Measurements from ENCODE around the gene DPCD.

The DPCD gene

DNA sequence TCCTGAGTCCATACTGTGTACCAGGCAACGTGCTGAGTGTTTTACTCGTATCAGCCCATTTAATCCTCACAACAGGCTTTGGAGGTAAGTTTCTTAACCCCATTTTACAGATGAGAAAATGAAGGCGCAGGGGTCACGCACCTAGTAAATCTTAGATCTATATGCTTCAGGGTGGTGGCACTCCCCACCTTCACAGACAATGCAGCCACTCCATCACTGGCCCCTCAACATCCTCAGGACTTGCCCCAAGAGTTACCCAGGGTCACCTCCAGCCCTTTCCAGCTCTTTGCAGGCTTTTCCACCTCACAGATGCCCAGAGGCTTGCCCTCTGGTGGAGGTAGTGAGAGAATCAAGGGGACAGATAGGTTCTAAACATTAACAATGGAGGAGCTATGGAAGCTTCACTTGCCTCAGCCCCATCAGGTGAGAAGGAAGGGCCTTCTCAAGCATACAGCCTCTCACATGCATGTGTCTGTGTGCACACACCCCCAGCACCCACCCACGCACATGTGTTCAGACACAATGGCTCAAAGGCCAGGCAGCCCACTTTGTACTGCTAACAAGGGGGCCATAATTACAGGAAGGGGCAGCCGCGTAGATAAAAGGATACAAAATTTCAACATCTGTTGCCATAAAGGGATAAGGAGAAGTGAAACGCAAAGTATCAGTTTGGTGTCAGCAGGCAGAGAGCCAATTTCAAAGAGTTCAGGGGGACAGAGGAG is 29.1 kb downstream of the DPCD start:
- Histone ChIP-seq H3K4me1 (ENCODE audit: control insufficient read depth in 2 of 2, insufficient read depth in 1 of 2, low read depth in 1 of 2, low read length in 2 of 2) (peaks cover 10 to 51% of the 10 kb centered on the region in 2 donors), H3K23ac (ENCODE audit: low read depth, low read length, poor library complexity) (no peak overlapping the region), H4K91ac (ENCODE audit: low read depth, low read length, poor library complexity) (no peak overlapping the region), H3K27ac (replicated peaks; ENCODE audit: low read length) (no peak overlapping the region), H3K9ac (ENCODE audit: low read depth, low read length, poor library complexity) (no peak overlapping the region), H3K9me3 (replicated peaks in 1 of 2; ENCODE audit: control insufficient read depth in 2 of 2, insufficient read depth in 1 of 2, low read depth in 1 of 2, low read length in 2 of 2) (no peaks in the 10 kb centered on the region), H3K79me1 (ENCODE audit: low read depth, low read length) (no peaks in the 10 kb centered on the region), H2AK5ac (ENCODE audit: low read depth, low read length) (peak overlapping the region; percentile 9), H3K14ac (ENCODE audit: low read length) (no peak overlapping the region), H4K8ac (ENCODE audit: low read depth, low read length) (no peak overlapping the region), H2BK15ac (ENCODE audit: low read length) (no peak overlapping the region), H2BK120ac (ENCODE audit: low read depth, low read length) (no peak overlapping the region), H3K4me2 (ENCODE audit: insufficient read depth, low read length, poor library complexity, severe bottlenecking) (no peak overlapping the region), H3K36me3 (replicated peaks in 1 of 2; ENCODE audit: control insufficient read depth in 2 of 2, insufficient read depth in 2 of 2, low read length in 2 of 2) (peaks cover 0 to under 1% of the 10 kb centered on the region in 2 donors), H2BK12ac (ENCODE audit: low read length) (no peak overlapping the region), H2AFZ (ENCODE audit: low read length) (no peak overlapping the region), H3K27me3 (ENCODE audit: control insufficient read depth in 3 of 3, insufficient read depth in 3 of 3, low read depth in 1 of 3, low read length in 3 of 3) (peaks cover 0 to 74% (median 0%) of the 10 kb centered on the region in 3 experiments), H2BK5ac (ENCODE audit: low read length) (no peak overlapping the region), H3K4me3 (ENCODE audit: low read length in 2 of 2) (no peak overlapping the region), H3K4ac (ENCODE audit: low read length) (no peak overlapping the region), H3K18ac (ENCODE audit: low read length) (peak overlapping the region; percentile 69)
- WGBS, 2 donors (ENCODE audit: extremely low coverage in 2 of 2, insufficient read length in 2 of 2, insufficient replicate concordance in 1 of 2): no CpG with 5 or more reads among the region's 8 CpGs
- no peak for DNase-seq (ENCODE audit: low spot score)

DNA sequence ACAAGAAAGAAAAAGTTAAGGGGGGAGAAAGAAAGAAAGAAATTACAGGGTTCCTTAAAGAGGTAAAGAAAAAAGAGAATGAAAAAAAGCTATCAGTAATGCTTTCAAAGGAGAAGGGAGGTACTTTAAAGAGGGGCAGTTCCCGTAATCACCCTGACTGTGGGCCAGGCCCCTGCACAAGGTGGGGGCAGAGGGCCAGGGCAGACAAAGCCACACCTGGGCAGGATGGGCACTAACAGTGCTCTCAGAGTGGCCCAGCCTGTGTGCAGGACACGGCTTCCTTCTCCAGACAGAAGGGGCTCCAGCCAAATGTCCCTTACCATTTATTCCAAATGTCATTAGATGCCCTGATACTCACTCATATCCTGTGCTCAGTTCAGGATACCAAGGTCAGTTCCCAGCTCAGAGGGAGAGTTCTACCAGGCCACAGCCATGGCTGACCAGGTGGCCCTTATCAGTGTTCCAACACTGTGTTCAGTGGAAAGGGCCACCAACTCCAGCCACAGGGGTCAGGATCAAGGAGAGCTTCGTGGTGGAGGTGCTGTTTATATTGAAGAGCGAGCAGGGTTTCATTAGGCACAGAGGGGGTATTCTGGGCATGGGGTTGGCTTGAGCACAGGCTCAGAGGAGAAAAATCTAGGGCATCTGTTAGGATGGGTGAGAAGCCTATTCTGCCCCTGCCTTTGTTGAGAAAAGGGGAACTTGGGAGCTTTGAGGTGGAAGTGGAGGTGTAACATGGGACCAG is 29.9 kb downstream of the DPCD start:
- Histone ChIP-seq H2BK15ac (ENCODE audit: low read length) (peak overlapping the region; percentile 79), H3K4me1 (ENCODE audit: control insufficient read depth in 2 of 2, insufficient read depth in 1 of 2, low read depth in 1 of 2, low read length in 2 of 2) (peaks cover 7 to 46% of the 10 kb centered on the region in 2 donors), H3K27me3 (ENCODE audit: control insufficient read depth in 3 of 3, insufficient read depth in 3 of 3, low read depth in 1 of 3, low read length in 3 of 3) (peaks cover 0 to 74% (median 0%) of the 10 kb centered on the region in 3 experiments), H3K9me3 (replicated peaks in 1 of 2; ENCODE audit: control insufficient read depth in 2 of 2, insufficient read depth in 1 of 2, low read depth in 1 of 2, low read length in 2 of 2) (no peaks in the 10 kb centered on the region), H3K79me1 (ENCODE audit: low read depth, low read length) (no peaks in the 10 kb centered on the region), H4K8ac (ENCODE audit: low read depth, low read length) (no peak overlapping the region), H3K27ac (replicated peaks; ENCODE audit: low read length) (no peak overlapping the region), H3K18ac (ENCODE audit: low read length) (peak overlapping the region; percentile 23), H3K14ac (ENCODE audit: low read length) (no peak overlapping the region), H4K91ac (ENCODE audit: low read depth, low read length, poor library complexity) (no peak overlapping the region), H3K4me3 (ENCODE audit: low read length in 2 of 2) (no peak overlapping the region), H2AK5ac (ENCODE audit: low read depth, low read length) (peak overlapping the region; percentile 96), H3K4me2 (ENCODE audit: insufficient read depth, low read length, poor library complexity, severe bottlenecking) (no peak overlapping the region), H3K4ac (ENCODE audit: low read length) (no peak overlapping the region), H3K36me3 (replicated peaks in 1 of 2; ENCODE audit: control insufficient read depth in 2 of 2, insufficient read depth in 2 of 2, low read length in 2 of 2) (no peaks in the 10 kb centered on the region), H3K23ac (ENCODE audit: low read depth, low read length, poor library complexity) (no peak overlapping the region), H2BK12ac (ENCODE audit: low read length) (no peak overlapping the region), H2BK5ac (ENCODE audit: low read length) (peak overlapping the region; percentile 67), H3K9ac (ENCODE audit: low read depth, low read length, poor library complexity) (no peak overlapping the region), H2BK120ac (ENCODE audit: low read depth, low read length) (no peak overlapping the region), H2AFZ (ENCODE audit: low read length) (no peak overlapping the region)
- WGBS, 2 donors (ENCODE audit: extremely low coverage in 2 of 2, insufficient read length in 2 of 2, insufficient replicate concordance in 1 of 2): no CpG with 5 or more reads among the region's 4 CpGs
- no peak for DNase-seq (ENCODE audit: low spot score)

GRCh38 chr10:101618871-101619270 is 30.8 kb downstream of the DPCD start:
- Histone ChIP-seq H3K4me1 (ENCODE audit: control insufficient read depth in 2 of 2, insufficient read depth in 1 of 2, low read depth in 1 of 2, low read length in 2 of 2) (peaks cover 7 to 41% of the 10 kb centered on the region in 2 donors), H3K18ac (ENCODE audit: low read length) (peak overlapping the region; percentile 62), H3K36me3 (replicated peaks in 1 of 2; ENCODE audit: control insufficient read depth in 2 of 2, insufficient read depth in 2 of 2, low read length in 2 of 2) (peaks cover 0 to 2% of the 10 kb centered on the region in 2 donors), H4K91ac (ENCODE audit: low read depth, low read length, poor library complexity) (no peak overlapping the region), H2BK12ac (ENCODE audit: low read length) (peak overlapping the region; percentile 25), H3K9me3 (replicated peaks in 1 of 2; ENCODE audit: control insufficient read depth in 2 of 2, insufficient read depth in 1 of 2, low read depth in 1 of 2, low read length in 2 of 2) (no peaks in the 10 kb centered on the region), H2AK5ac (ENCODE audit: low read depth, low read length) (peak overlapping the region; percentile 96), H3K23ac (ENCODE audit: low read depth, low read length, poor library complexity) (peak overlapping the region; percentile 17), H2AFZ (ENCODE audit: low read length) (no peak overlapping the region), H3K79me1 (ENCODE audit: low read depth, low read length) (no peaks in the 10 kb centered on the region), H2BK120ac (ENCODE audit: low read depth, low read length) (no peak overlapping the region), H2BK5ac (ENCODE audit: low read length) (peak overlapping the region; percentile 67), H3K9ac (ENCODE audit: low read depth, low read length, poor library complexity) (no peak overlapping the region), H2BK15ac (ENCODE audit: low read length) (peak overlapping the region; percentile 79), H3K4ac (ENCODE audit: low read length) (peak overlapping the region; percentile 10), H3K14ac (ENCODE audit: low read length) (no peak overlapping the region), H3K27ac (replicated peaks; ENCODE audit: low read length) (no peak overlapping the region), H4K8ac (ENCODE audit: low read depth, low read length) (no peak overlapping the region), H3K4me2 (ENCODE audit: insufficient read depth, low read length, poor library complexity, severe bottlenecking) (no peak overlapping the region), H3K4me3 (ENCODE audit: low read length in 2 of 2) (no peak overlapping the region), H3K27me3 (ENCODE audit: control insufficient read depth in 3 of 3, insufficient read depth in 3 of 3, low read depth in 1 of 3, low read length in 3 of 3) (peaks cover 0 to 66% (median 0%) of the 10 kb centered on the region in 3 experiments)
- no CpG with 5 or more reads among the region's 2 CpGs for WGBS, 2 donors (ENCODE audit: extremely low coverage in 2 of 2, insufficient read length in 2 of 2, insufficient replicate concordance in 1 of 2)
- DNase-seq (ENCODE audit: low spot score): no peak

DNA sequence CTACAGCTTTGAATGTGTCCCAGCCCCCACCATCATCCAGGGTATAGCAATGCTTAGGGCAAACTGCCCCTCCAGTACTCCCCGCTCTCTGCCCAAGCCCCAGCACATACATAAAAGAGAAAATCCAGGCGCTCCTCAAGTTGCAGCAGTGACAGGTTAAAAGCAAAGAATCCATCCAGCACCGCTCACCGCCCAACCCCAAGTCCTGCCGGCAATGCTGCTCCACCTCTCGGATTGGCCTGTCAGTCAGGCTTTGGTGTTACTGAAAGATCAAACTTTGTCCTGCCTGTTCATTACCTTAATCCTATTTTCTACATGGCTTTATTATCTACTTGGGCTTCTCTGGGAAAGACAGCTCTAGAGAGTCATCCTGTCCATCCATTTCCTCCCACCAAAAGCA is 31.9 kb downstream of the DPCD start:
- Histone ChIP-seq H3K79me1 (ENCODE audit: low read depth, low read length) (no peaks in the 10 kb centered on the region), H3K4me1 (ENCODE audit: control insufficient read depth in 2 of 2, insufficient read depth in 1 of 2, low read depth in 1 of 2, low read length in 2 of 2) (peaks cover 3 to 38% of the 10 kb centered on the region in 2 donors), H3K9ac (ENCODE audit: low read depth, low read length, poor library complexity) (no peak overlapping the region), H3K36me3 (replicated peaks in 1 of 2; ENCODE audit: control insufficient read depth in 2 of 2, insufficient read depth in 2 of 2, low read length in 2 of 2) (peaks cover 0 to 3% of the 10 kb centered on the region in 2 donors), H2AK5ac (ENCODE audit: low read depth, low read length) (peak overlapping the region; percentile 82), H3K23ac (ENCODE audit: low read depth, low read length, poor library complexity) (no peak overlapping the region), H2BK5ac (ENCODE audit: low read length) (no peak overlapping the region), H4K91ac (ENCODE audit: low read depth, low read length, poor library complexity) (no peak overlapping the region), H3K27ac (replicated peaks; ENCODE audit: low read length) (peak overlapping the region; percentile 65), H2AFZ (ENCODE audit: low read length) (no peak overlapping the region), H3K4me2 (ENCODE audit: insufficient read depth, low read length, poor library complexity, severe bottlenecking) (no peak overlapping the region), H3K18ac (ENCODE audit: low read length) (peak overlapping the region; percentile 91), H3K27me3 (ENCODE audit: control insufficient read depth in 3 of 3, insufficient read depth in 3 of 3, low read depth in 1 of 3, low read length in 3 of 3) (peaks cover 0 to 66% (median 0%) of the 10 kb centered on the region in 3 experiments), H3K4me3 (ENCODE audit: low read length in 2 of 2) (no peak overlapping the region), H3K14ac (ENCODE audit: low read length) (no peak overlapping the region), H3K9me3 (replicated peaks in 1 of 2; ENCODE audit: control insufficient read depth in 2 of 2, insufficient read depth in 1 of 2, low read depth in 1 of 2, low read length in 2 of 2) (no peaks in the 10 kb centered on the region), H2BK15ac (ENCODE audit: low read length) (no peak overlapping the region), H3K4ac (ENCODE audit: low read length) (no peak overlapping the region), H2BK12ac (ENCODE audit: low read length) (no peak overlapping the region), H2BK120ac (ENCODE audit: low read depth, low read length) (peak overlapping the region; percentile 29), H4K8ac (ENCODE audit: low read depth, low read length) (no peak overlapping the region)
- no CpG with 5 or more reads among the region's 6 CpGs for WGBS, 2 donors (ENCODE audit: extremely low coverage in 2 of 2, insufficient read length in 2 of 2, insufficient replicate concordance in 1 of 2)
- DNase-seq (ENCODE audit: low spot score): no peak
